GM10266 (cell line): ENCODE results near the gene MSGN1.

Experiments used
- DNase-seq: peaks from one replicate; pipeline ENCODE4 v3.0.0; 2012; ENCODE audit errors: extremely low spot score
- CTCF ChIP-seq: IDR thresholded peaks from 2 replicates; pipeline ENCODE4 v1.5.1; 2012; ENCODE audit warnings: mild to moderate bottlenecking, low read depth; ENCODE audit not compliant: control insufficient read depth, insufficient read depth; ENCODE audit errors: missing control alignments

Gene MSGN1

GRCh38 chr2:17830053-17831034, 14.1 kb downstream of the MSGN1 start:
- peak; percentile 88 for TF ChIP-seq CTCF
- DNase-seq = peak; percentile 61

GRCh38 chr2:17835516-17835915, 19.3 kb downstream of the MSGN1 start:
- DNase-seq = no peak
- no peak for TF ChIP-seq CTCF

- TF ChIP-seq CTCF = no peak
Measured at GRCh38 chr2:17839959-17840358, 23.7 kb downstream of the MSGN1 start.

GRCh38 chr2:17843457-17843856, 27.2 kb downstream of the MSGN1 start:
- DNase-seq = no peak
- TF ChIP-seq CTCF = no peak

More at GRCh38 chr2:17839959-17840358, 23.7 kb downstream of the MSGN1 start:
- DNase-seq = no peak

GRCh38 chr2:17845806-17846205, 29.5 kb downstream of the MSGN1 start:
- no peak for TF ChIP-seq CTCF
- DNase-seq = no peak

- TF ChIP-seq CTCF = no peak
- no peak for DNase-seq
Measured at GRCh38 chr2:17846676-17847075, 30.4 kb downstream of the MSGN1 start.

GRCh38 chr2:17847236-17847635, 31.0 kb downstream of the MSGN1 start:
- DNase-seq = no peak
- TF ChIP-seq CTCF = no peak
